ENCODE results near the gene MAPK7. TPM values are rescaled to one million over a fixed set of nuclear protein-coding genes. Genes with fewer than 3 reads are reported as not detected.

The MAPK7 gene
- total RNA-seq, 1 donor from 2014 or later = 30.8 TPM

GRCh38 chr17:19375732-19376131 is 2.6 kb upstream of the MAPK7 start:
- no peak for TF ChIP-seq CTCF (IDR thresholded peaks at IDR 0.05; ENCODE audit: insufficient read depth, low read length, poor library complexity, severe bottlenecking)
- Histone ChIP-seq H3K27me3 (ENCODE audit: control insufficient read depth, insufficient read depth, low read length) (no peaks in the 10 kb centered on the region), H3K4me3 (ENCODE audit: low read depth, low read length) (no peak overlapping the region), H3K36me3 (ENCODE audit: control insufficient read depth, insufficient read depth, low read length) (peaks cover 2% of the 10 kb centered on the region)
- no peak for DNase-seq (ENCODE audit: low read depth)

DNA sequence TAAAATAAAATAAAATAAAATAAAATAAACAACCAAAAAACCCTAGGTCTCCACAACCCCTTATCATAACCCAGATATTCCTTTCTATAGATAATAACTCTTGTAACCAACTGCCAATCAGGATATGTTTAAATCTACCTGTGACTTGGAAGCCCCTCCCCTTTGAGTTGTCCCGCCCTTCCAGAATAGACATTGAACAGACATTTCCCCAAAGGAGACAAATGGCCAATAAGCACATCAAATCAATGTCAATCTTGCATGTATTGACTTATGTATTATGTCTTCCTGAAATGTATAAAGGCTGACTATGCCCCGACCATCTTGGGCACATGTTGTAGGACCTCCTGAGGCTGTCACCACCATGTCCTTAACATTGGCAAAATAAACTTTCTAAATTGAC is 1.5 kb upstream of the MAPK7 start:
- Histone ChIP-seq H3K36me3 (ENCODE audit: control insufficient read depth, insufficient read depth, low read length) (peaks cover 2% of the 10 kb centered on the region), H3K27me3 (ENCODE audit: control insufficient read depth, insufficient read depth, low read length) (no peaks in the 10 kb centered on the region), H3K4me3 (ENCODE audit: low read depth, low read length) (peak overlapping the region; percentile 79)
- TF ChIP-seq CTCF (IDR thresholded peaks at IDR 0.05; ENCODE audit: insufficient read depth, low read length, poor library complexity, severe bottlenecking) = no peak
- DNase-seq (ENCODE audit: low read depth) = no peak

DNA sequence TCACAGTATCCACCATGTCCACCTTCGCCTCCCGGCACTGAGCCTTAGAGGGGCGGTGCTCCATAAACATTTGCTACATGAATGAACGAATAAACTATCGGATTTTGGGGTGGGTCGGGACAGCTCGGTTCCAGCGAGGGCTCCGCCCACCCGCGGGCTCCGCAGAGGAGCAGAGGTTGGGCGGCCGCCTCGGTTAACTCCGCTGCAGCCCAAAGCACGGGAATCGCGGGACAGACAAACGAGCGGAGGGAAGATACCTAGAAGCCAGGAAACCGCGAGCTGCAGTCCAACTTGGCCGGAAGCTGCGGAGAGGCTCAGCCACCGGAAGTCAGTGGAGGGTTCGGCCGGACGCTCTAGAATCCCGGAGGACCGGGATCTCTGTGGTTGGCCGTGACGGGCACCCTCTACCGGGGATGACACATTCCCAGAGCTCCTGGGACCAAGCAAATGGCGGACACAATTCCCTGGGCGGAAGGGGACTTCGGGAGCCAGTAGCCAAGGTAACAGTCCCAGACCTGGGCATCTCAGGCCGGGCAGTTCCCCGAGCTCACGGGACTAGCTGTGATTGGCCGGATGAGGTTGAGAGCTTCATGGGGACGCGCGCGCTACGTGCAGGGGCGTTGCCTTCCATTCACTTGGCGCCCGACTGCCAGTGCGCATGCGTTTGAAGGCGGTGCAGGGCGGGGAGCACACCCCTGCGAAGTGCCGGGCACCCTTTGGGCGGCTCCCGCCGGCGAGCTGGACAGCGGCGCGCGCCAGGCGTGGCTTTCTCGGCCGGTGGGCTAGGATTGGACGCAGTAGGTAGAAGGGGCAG is 489 bp upstream of the MAPK7 start:
- peak overlapping the region; percentile 90 for H3K4me3 ChIP-seq (ENCODE audit: low read depth, low read length)
- no peak for TF ChIP-seq CTCF (IDR thresholded peaks at IDR 0.05; ENCODE audit: insufficient read depth, low read length, poor library complexity, severe bottlenecking)
- H3K27me3 ChIP-seq (ENCODE audit: control insufficient read depth, insufficient read depth, low read length) = no peaks in the 10 kb centered on the region
- DNase-seq (ENCODE audit: low read depth) = peak; percentile 92
- peaks cover 2% of the 10 kb centered on the region for H3K36me3 ChIP-seq (ENCODE audit: control insufficient read depth, insufficient read depth, low read length)

DNA sequence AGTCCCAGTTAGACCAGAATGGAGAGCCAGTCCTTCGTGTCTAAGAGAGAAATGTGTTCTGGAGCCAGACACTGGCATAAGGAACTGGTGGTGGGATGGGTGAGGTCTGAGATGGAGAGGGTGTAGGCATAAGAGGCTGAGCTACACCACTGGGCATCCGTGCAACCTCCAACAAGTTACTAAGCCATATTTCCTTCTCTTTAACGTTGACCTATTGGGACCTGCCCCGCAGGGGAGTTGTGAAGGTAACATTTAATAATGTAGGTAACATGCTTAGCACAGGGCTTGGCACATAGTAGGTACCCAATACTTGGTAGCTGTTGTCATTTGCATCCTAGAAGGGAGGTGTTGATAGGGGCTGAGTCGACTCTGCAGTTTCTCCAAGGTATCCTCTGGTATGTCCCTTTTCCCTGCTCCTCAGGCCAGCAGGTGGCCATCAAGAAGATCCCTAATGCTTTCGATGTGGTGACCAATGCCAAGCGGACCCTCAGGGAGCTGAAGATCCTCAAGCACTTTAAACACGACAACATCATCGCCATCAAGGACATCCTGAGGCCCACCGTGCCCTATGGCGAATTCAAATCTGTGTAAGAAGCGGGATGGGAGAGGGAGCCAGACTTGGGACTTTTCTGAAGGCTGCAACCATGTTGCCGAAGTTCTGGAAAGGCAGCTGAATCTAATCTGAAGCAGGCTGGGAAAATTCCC is 1.2 kb downstream of the MAPK7 start:
- DNase-seq (ENCODE audit: low read depth) = no peak
- Histone ChIP-seq H3K4me3 (ENCODE audit: low read depth, low read length) (peak overlapping the region; percentile 90), H3K36me3 (ENCODE audit: control insufficient read depth, insufficient read depth, low read length) (peaks cover 2% of the 10 kb centered on the region), H3K27me3 (ENCODE audit: control insufficient read depth, insufficient read depth, low read length) (no peaks in the 10 kb centered on the region)
- TF ChIP-seq CTCF (IDR thresholded peaks at IDR 0.05; ENCODE audit: insufficient read depth, low read length, poor library complexity, severe bottlenecking) = no peak

DNA sequence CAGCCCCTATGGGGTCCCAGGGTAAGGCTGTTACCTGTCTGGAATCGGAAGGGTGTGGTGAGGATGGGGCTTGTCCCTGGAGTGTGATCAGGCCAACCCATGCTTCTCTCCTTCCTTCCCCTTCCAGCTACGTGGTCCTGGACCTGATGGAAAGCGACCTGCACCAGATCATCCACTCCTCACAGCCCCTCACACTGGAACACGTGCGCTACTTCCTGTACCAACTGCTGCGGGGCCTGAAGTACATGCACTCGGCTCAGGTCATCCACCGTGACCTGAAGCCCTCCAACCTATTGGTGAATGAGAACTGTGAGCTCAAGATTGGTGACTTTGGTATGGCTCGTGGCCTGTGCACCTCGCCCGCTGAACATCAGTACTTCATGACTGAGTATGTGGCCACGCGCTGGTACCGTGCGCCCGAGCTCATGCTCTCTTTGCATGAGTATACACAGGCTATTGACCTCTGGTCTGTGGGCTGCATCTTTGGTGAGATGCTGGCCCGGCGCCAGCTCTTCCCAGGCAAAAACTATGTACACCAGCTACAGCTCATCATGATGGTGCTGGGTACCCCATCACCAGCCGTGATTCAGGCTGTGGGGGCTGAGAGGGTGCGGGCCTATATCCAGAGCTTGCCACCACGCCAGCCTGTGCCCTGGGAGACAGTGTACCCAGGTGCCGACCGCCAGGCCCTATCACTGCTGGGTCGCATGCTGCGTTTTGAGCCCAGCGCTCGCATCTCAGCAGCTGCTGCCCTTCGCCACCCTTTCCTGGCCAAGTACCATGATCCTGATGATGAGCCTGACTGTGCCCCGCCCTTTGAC is 2.4 kb downstream of the MAPK7 start:
- DNase-seq (ENCODE audit: low read depth) = no peak
- H3K36me3 ChIP-seq (ENCODE audit: control insufficient read depth, insufficient read depth, low read length) = peaks cover 6% of the 10 kb centered on the region
- H3K27me3 ChIP-seq (ENCODE audit: control insufficient read depth, insufficient read depth, low read length) = no peaks in the 10 kb centered on the region
- TF ChIP-seq CTCF (IDR thresholded peaks at IDR 0.05; ENCODE audit: insufficient read depth, low read length, poor library complexity, severe bottlenecking) = no peak
- no peak overlapping the region for H3K4me3 ChIP-seq (ENCODE audit: low read depth, low read length)
